ENCODE data around the gene GPR179.

The GPR179 gene, protein sequence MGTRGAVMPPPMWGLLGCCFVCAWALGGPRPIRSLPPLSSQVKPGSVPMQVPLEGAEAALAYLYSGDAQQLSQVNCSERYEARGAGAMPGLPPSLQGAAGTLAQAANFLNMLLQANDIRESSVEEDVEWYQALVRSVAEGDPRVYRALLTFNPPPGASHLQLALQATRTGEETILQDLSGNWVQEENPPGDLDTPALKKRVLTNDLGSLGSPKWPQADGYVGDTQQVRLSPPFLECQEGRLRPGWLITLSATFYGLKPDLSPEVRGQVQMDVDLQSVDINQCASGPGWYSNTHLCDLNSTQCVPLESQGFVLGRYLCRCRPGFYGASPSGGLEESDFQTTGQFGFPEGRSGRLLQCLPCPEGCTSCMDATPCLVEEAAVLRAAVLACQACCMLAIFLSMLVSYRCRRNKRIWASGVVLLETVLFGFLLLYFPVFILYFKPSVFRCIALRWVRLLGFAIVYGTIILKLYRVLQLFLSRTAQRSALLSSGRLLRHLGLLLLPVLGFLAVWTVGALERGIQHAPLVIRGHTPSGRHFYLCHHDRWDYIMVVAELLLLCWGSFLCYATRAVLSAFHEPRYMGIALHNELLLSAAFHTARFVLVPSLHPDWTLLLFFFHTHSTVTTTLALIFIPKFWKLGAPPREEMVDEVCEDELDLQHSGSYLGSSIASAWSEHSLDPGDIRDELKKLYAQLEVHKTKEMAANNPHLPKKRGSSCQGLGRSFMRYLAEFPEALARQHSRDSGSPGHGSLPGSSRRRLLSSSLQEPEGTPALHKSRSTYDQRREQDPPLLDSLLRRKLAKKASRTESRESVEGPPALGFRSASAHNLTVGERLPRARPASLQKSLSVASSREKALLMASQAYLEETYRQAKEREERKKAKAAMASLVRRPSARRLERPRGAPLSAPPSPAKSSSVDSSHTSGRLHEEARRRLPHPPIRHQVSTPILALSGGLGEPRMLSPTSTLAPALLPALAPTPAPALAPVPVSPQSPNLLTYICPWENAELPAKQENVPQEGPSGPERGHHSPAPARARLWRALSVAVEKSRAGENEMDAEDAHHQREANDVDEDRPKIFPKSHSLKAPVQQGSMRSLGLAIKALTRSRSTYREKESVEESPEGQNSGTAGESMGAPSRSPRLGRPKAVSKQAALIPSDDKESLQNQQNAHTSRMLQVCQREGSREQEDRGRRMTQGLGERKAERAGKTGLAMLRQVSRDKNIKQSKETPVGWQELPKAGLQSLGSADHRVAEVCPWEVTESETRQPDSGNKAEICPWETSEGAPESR (N-terminal part only)

GRCh38 chr17:38343608-38344419 is at the start of gene GPR179:
Gene GPR179 (minus strand): TSS chr17:38343956. CDS start chr17:38343789, 167 bp downstream.
- DNase-seq, result no peak

DNA sequence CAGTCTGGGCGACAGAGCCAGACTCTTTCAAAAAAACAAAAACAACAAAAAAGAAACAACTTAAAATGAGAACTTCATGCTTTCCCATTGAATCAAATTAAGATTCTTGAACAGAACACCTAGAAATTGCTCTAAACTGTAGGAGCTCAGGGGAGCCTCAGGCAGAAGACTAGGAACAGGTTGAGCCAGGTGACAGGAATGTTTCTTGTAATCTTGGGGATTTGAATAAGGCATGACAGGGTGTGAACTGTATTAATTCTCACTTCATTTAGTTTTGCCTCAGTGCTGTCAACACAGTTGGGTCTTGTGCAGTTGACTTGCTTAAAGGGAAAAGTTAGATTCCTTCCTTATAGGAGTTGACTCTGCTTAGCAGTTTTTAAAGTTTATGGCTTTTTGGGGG is 35.7 kb upstream of the GPR179 start:
- no peak for DNase-seq

- DNase-seq, result no peak
These were observed 25.5 kb upstream of the GPR179 start for GRCh38 chr17:38369124-38369886.

DNA sequence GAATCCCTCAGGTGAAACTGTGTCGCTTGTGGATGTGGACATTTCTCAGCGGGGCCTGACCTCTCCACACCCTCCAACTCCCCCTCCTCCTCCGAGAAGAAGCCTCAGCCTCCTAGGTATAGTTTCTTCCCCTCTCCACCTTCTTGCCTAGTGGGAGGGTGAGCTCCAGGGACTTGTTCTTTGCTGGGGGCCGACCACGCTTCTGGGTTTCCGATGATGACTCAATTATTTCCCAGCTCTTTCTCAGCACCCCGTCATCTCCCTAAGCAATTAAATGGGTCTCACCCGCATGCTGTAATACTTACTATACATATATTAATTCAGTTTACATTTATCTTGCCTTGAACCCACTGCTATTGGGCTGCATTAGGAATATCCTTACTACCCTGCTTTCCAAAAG is 21.0 kb upstream of the GPR179 start:
- no peak for DNase-seq

- DNase-seq, result no peak
These were observed 19.3 kb upstream of the GPR179 start for GRCh38 chr17:38363016-38363415.

GRCh38 chr17:38361694-38362465 is 18.1 kb upstream of the GPR179 start:
- peak; percentile 67 for DNase-seq

GRCh38 chr17:38358586-38359513 is 15.1 kb upstream of the GPR179 start:
- DNase-seq, result no peak

DNA sequence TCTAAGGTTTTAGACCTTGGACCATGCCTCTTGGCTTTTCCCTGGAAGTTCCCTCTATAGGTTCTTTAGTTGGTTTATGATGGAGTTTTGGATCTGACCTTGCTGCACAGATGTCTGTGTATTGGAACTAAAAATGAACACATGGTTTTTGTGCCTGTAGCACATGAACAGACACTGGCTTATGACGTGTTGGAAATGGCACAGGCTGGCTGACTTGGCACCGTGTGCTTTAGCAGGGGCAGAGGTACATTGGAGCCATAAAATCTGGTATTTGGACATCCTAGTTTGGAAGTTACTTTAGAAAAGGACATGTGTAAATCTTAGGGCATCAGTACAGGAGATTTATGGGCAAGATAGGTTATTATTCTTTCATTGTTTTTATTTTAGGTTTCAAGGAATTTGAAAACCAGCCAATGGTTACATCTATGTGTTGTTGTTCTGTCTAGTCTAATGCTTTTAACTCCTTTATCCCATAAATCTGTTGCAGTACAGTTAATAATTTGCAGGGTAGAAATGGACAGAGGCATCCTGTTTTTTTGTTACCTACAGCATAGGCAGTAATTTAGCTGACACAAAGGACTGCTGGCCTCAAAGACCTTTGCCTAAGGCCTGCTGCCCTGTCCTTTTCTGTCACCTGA is 13.8 kb upstream of the GPR179 start:
- DNase-seq, result no peak

DNA sequence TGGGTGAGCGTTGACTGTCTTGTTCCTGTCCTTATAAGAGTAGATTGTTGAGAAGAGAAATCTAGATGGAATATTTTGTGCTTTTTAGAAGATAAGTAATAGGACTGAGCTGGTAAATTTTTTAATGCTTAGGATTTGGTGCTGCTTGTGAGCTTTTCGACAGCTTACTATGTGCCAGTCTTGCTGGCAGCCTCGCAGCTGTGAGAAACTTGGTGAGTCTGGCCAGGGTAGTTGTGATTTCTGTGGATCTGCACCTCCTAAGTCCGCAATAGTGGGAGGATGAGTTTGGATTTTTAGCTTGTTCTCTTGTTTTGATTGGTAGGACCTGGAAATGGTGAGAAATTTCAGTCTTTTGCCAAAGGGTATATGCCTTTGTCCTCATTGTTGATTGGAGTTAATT is 11.5 kb upstream of the GPR179 start:
- DNase-seq, result no peak

DNA sequence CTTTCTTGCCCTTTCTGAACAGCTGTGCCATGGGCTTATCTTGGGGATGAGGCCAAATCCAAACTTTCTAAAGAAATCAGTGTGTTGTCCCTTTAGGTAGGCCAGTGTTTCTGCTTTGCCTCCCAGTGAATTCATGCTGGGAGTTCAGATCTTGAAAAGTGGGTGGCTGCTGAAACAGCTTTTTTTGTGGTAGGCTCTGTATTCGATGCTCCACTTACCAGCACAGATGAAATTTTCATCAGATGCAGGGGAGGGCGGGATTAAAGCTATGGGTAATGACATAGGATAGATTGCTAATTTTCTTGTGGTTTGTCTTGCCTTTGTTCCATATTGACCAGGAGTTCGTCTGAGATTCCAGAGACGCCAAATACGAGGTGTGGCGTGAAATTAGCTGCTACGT is 10.7 kb upstream of the GPR179 start:
- no peak for DNase-seq

DNA sequence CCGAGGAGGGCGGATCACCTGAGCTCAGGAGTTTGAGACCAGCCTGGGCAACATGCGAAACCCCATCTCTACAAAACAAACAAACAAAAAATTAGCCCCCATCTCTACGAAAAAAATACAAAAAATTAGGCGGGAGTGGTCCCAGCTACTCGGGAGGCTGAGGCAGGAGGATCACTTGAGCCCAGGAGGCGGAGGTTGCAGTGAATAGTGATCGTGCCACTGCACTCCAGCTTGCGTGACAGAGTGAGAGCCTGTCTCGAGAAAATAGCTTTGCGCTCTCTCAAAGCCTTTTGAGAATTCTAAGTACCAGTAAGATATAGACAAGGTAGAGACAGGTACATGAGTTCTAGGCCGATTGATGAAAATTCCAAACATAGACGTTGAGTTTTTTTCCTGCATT is 9.9 kb upstream of the GPR179 start:
- DNase-seq, result no peak

- DNase-seq, result no peak
These were observed 9.4 kb upstream of the GPR179 start for GRCh38 chr17:38353086-38353604.

GRCh38 chr17:38352245-38353085 is 8.7 kb upstream of the GPR179 start:
- DNase-seq, result no peak

DNA sequence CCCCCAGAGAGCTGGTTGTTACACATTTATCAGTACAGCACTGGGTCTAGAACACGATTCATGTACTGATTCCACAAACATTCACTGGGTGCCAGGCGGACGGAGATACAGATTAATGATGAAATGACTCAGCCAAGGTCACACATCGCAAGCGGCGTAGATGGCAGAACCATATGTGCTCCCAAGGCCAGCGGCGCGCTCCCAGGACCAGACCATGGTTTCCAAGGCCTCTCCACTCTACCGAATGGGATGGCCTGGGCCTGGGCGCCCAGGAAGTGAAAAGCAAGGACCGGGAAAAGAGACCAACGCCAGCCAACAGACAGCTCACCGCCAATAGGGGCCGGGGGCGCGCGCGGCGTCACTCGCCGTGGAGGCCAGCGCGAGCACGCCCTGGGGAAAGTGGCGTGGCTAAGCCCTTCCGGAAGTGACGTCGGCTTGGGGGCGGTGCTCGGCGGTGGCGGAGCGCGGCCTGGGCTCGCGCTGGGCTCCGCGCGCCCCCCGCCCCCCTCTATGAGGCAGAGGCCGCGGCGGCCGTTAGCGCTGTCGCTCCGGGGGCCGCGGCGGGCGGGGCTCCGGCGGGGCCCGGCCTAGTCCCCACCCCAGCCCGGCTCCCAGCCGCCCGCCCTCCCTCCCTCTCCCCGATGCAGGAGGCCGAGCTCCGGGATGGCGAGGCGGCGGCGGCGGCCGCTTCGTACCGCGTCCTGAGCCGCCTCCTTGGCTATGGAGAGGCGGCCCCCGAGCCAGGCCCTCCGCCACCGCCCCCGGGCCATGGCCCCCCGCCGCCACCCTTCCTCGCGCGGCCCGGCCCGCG is 7.9 kb upstream of the GPR179 start, which contains the start of gene SOCS7:
Gene SOCS7 (plus strand): TSS at position 433 of the 811 bp plus-strand sequence. CDS start 209 bp downstream, at position 642.
- DNase-seq, result peak; percentile 93

- no peak for DNase-seq
These were observed 6.3 kb upstream of the GPR179 start for GRCh38 chr17:38350035-38350434.

GRCh38 chr17:38349097-38349730 is 5.5 kb upstream of the GPR179 start:
- DNase-seq, result peak; percentile 73

Data from fibroblast of skin of right quadriceps (primary cell).